ENCODE data around the gene DGKB.

Gene DGKB

GRCh38 chr7:14859267-14859666 lies 43.3 kb downstream of the DGKB start:
- no peak for DNase-seq (ENCODE audit: low spot score)

- no peak for DNase-seq (ENCODE audit: low spot score)
These were observed 43.7 kb downstream of the DGKB start for GRCh38 chr7:14858866-14859265.

- no peak for DNase-seq (ENCODE audit: low spot score)
These were observed 44.1 kb downstream of the DGKB start for GRCh38 chr7:14858410-14858809.

GRCh38 chr7:14855033-14855794 lies 47.3 kb downstream of the DGKB start:
- DNase-seq (ENCODE audit: low spot score) = no peak

GRCh38 chr7:14854471-14854870 lies 48.1 kb downstream of the DGKB start:
- no peak for DNase-seq (ENCODE audit: low spot score)

GRCh38 chr7:14851610-14852009 lies 50.9 kb downstream of the DGKB start:
- no peak for DNase-seq (ENCODE audit: low spot score)

- DNase-seq (ENCODE audit: low spot score) = no peak
These were observed 52.5 kb downstream of the DGKB start for GRCh38 chr7:14850039-14850438.

GRCh38 chr7:14846405-14846804 lies 56.1 kb downstream of the DGKB start:
- DNase-seq (ENCODE audit: low spot score) = no peak

- DNase-seq (ENCODE audit: low spot score) = no peak
These were observed 58.8 kb downstream of the DGKB start for GRCh38 chr7:14843755-14844154.

- no peak for DNase-seq (ENCODE audit: low spot score)
These were observed 60.0 kb downstream of the DGKB start for GRCh38 chr7:14842523-14842922.

GRCh38 chr7:14841869-14842268 lies 60.7 kb downstream of the DGKB start:
- no peak for DNase-seq (ENCODE audit: low spot score)

GRCh38 chr7:14841086-14841485 lies 61.5 kb downstream of the DGKB start:
- DNase-seq (ENCODE audit: low spot score) = no peak

GRCh38 chr7:14839307-14839706 lies 63.2 kb downstream of the DGKB start:
- no peak for DNase-seq (ENCODE audit: low spot score)

GRCh38 chr7:14837216-14837615 lies 65.3 kb downstream of the DGKB start:
- no peak for DNase-seq (ENCODE audit: low spot score)

- no peak for DNase-seq (ENCODE audit: low spot score)
These were observed 65.9 kb downstream of the DGKB start for GRCh38 chr7:14836571-14837189.

GRCh38 chr7:14836006-14836405 lies 66.5 kb downstream of the DGKB start:
- no peak for DNase-seq (ENCODE audit: low spot score)

GRCh38 chr7:14835384-14835783 lies 67.2 kb downstream of the DGKB start:
- no peak for DNase-seq (ENCODE audit: low spot score)

- no peak for DNase-seq (ENCODE audit: low spot score)
These were observed 67.7 kb downstream of the DGKB start for GRCh38 chr7:14834883-14835282.

GRCh38 chr7:14834456-14834855 lies 68.1 kb downstream of the DGKB start:
- DNase-seq (ENCODE audit: low spot score) = no peak

- DNase-seq (ENCODE audit: low spot score) = no peak
These were observed 68.8 kb downstream of the DGKB start for GRCh38 chr7:14833707-14834106.

GRCh38 chr7:14828053-14828452 lies 74.5 kb downstream of the DGKB start:
- DNase-seq (ENCODE audit: low spot score) = no peak

- no peak for DNase-seq (ENCODE audit: low spot score)
These were observed 76.1 kb downstream of the DGKB start for GRCh38 chr7:14826426-14826825.

- no peak for DNase-seq (ENCODE audit: low spot score)
These were observed 76.6 kb downstream of the DGKB start for GRCh38 chr7:14825912-14826311.

- no peak for DNase-seq (ENCODE audit: low spot score)
These were observed 80.1 kb downstream of the DGKB start for GRCh38 chr7:14822481-14822854.

All from CD4-positive, alpha-beta T cell treated with Interleukin-2 at 100 ng/mL for 4 hours (primary cell).